HG03060 (cell line): Measurements from ENCODE around the gene AGXT2.

Experiments
- ATAC-seq: cut with Tn5 transposase; IDR thresholded peaks from one replicate; pipeline ENCODE4 v1.9.1; 2021; ENCODE audit warnings: low read depth, moderate number of reproducible peaks; ENCODE audit not compliant: unreplicated experiment

Gene AGXT2

GRCh38 chr5:35047785-35048404 is at the start of gene AGXT2:
AGXT2 (minus strand) TSS chr5:35047949; CDS start chr5:35047892, 57 bp downstream.
- ATAC-seq = no peak

- ATAC-seq = no peak
These were observed 49.2 kb upstream of the AGXT2 start for GRCh38 chr5:35096932-35097331.

GRCh38 chr5:35096216-35096615 is 48.5 kb upstream of the AGXT2 start:
- ATAC-seq = no peak

- ATAC-seq = no peak
These were observed 47.6 kb upstream of the AGXT2 start for GRCh38 chr5:35095366-35095765.

- no peak for ATAC-seq
These were observed 47.2 kb upstream of the AGXT2 start for GRCh38 chr5:35094948-35095347.

GRCh38 chr5:35092703-35093102 is 45.0 kb upstream of the AGXT2 start:
- no peak for ATAC-seq

- no peak for ATAC-seq
These were observed 44.0 kb upstream of the AGXT2 start for GRCh38 chr5:35091704-35092103.

GRCh38 chr5:35089334-35090314 is 41.9 kb upstream of the AGXT2 start:
- ATAC-seq = no peak

- no peak for ATAC-seq
These were observed 40.2 kb upstream of the AGXT2 start for GRCh38 chr5:35087991-35088390.

GRCh38 chr5:35083150-35083549 is 35.4 kb upstream of the AGXT2 start:
- no peak for ATAC-seq

- ATAC-seq = no peak
These were observed 34.8 kb upstream of the AGXT2 start for GRCh38 chr5:35082530-35082929.

GRCh38 chr5:35081134-35081533 is 33.4 kb upstream of the AGXT2 start:
- no peak for ATAC-seq

- ATAC-seq = no peak
These were observed 25.4 kb upstream of the AGXT2 start for GRCh38 chr5:35073160-35073559.

- no peak for ATAC-seq
These were observed 21.4 kb upstream of the AGXT2 start for GRCh38 chr5:35069188-35069587.

- no peak for ATAC-seq
These were observed 20.2 kb upstream of the AGXT2 start for GRCh38 chr5:35067985-35068384.

- peak; percentile 49 for ATAC-seq
These were observed 18.6 kb upstream of the AGXT2 start for GRCh38 chr5:35066260-35066795.

- no peak for ATAC-seq
These were observed 15.7 kb upstream of the AGXT2 start for GRCh38 chr5:35063414-35063813.

GRCh38 chr5:35061211-35061770 is 13.5 kb upstream of the AGXT2 start:
- no peak for ATAC-seq

GRCh38 chr5:35060236-35060635 is 12.5 kb upstream of the AGXT2 start:
- ATAC-seq = no peak

GRCh38 chr5:35059251-35059650 is 11.5 kb upstream of the AGXT2 start:
- ATAC-seq = no peak

GRCh38 chr5:35058374-35058788 is 10.6 kb upstream of the AGXT2 start:
- ATAC-seq = peak; percentile 95
